ENCODE measurements around the gene PEX14.

Gene PEX14

DNA sequence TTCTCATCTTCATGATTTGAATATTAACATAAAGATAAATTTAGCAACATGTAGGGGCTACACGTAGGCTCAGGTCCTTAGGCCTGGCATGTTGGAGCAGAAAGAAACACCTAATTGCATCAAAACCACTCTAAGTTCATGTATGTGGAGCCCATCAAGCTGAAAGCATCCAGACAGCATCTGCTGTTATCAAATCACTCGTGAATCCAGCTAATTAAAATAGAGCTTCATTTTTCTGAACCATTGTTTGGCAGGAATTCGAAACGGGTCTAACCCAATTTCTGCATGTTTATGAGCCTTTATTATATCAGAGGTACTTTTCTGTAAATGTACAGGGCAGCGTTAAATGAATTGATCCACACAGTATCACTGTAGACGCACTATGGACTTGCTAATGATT lies 45.7 kb downstream of the PEX14 start:
- no peak overlapping the region for H2AFZ ChIP-seq (ENCODE audit: low read length)
- H3K4me3 ChIP-seq (ENCODE audit: low read depth, low read length, poor library complexity, severe bottlenecking), result no peak overlapping the region
- TF ChIP-seq EZH2 (IDR thresholded peaks at IDR 0.05; ENCODE audit: borderline replicate concordance, low read length), result no peak
- TF ChIP-seq, protein P1, sequence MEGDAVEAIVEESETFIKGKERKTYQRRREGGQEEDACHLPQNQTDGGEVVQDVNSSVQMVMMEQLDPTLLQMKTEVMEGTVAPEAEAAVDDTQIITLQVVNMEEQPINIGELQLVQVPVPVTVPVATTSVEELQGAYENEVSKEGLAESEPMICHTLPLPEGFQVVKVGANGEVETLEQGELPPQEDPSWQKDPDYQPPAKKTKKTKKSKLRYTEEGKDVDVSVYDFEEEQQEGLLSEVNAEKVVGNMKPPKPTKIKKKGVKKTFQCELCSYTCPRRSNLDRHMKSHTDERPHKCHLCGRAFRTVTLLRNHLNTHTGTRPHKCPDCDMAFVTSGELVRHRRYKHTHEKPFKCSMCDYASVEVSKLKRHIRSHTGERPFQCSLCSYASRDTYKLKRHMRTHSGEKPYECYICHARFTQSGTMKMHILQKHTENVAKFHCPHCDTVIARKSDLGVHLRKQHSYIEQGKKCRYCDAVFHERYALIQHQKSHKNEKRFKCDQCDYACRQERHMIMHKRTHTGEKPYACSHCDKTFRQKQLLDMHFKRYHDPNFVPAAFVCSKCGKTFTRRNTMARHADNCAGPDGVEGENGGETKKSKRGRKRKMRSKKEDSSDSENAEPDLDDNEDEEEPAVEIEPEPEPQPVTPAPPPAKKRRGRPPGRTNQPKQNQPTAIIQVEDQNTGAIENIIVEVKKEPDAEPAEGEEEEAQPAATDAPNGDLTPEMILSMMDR (IDR thresholded peaks at IDR 0.05; ENCODE audit: low read length), result no peak
- H3K79me2 ChIP-seq (ENCODE audit: insufficient read depth, low read length), result no peaks in the 10 kb centered on the region
- no peaks in the 10 kb centered on the region for H4K20me1 ChIP-seq (ENCODE audit: insufficient read depth, low read length)
- H3K9ac ChIP-seq (ENCODE audit: low read length), result no peak overlapping the region
- H3K4me2 ChIP-seq (ENCODE audit: low read length), result no peak overlapping the region
- H3K9me3 ChIP-seq (ENCODE audit: low read length), result no peaks in the 10 kb centered on the region
- H3K4me1 ChIP-seq (ENCODE audit: insufficient read depth, low read length, severe bottlenecking), result peaks cover 3% of the 10 kb centered on the region
- H3K27me3 ChIP-seq (ENCODE audit: insufficient read depth, low read length), result no peaks in the 10 kb centered on the region
- no peaks in the 10 kb centered on the region for H3K36me3 ChIP-seq (ENCODE audit: insufficient read depth, low read length)
- no peaks in the 10 kb centered on the region for H3F3A ChIP-seq (ENCODE audit: insufficient read depth, low read length)
- no peak overlapping the region for H3K27ac ChIP-seq (ENCODE audit: low read depth, low read length, poor library complexity, severe bottlenecking)
- no peaks in the 10 kb centered on the region for H3K9me2 ChIP-seq (ENCODE audit: low read depth, low read length)

DNA sequence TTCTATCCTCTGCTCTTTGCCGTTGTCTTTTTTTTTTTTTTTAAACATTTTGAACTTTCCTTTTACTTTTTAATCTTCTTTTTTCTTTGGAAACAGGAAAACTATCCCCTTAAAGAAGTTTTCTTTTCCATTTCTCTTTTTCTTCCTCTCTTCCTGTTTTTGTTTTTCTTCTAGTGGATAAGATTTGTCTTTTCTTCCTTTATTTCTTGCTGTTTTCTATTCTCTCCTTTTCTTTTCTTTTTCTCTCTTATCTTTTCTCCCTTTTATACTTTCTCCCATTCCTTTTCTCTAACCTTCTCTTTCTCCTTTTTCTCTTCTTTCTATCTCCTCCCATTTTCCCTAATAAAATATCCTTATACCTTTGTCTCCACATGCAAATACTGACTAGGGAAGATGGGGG lies 46.2 kb downstream of the PEX14 start:
- no peaks in the 10 kb centered on the region for H3K27me3 ChIP-seq (ENCODE audit: insufficient read depth, low read length)
- H3K4me1 ChIP-seq (ENCODE audit: insufficient read depth, low read length, severe bottlenecking), result no peaks in the 10 kb centered on the region
- H3K79me2 ChIP-seq (ENCODE audit: insufficient read depth, low read length), result no peaks in the 10 kb centered on the region

DNA sequence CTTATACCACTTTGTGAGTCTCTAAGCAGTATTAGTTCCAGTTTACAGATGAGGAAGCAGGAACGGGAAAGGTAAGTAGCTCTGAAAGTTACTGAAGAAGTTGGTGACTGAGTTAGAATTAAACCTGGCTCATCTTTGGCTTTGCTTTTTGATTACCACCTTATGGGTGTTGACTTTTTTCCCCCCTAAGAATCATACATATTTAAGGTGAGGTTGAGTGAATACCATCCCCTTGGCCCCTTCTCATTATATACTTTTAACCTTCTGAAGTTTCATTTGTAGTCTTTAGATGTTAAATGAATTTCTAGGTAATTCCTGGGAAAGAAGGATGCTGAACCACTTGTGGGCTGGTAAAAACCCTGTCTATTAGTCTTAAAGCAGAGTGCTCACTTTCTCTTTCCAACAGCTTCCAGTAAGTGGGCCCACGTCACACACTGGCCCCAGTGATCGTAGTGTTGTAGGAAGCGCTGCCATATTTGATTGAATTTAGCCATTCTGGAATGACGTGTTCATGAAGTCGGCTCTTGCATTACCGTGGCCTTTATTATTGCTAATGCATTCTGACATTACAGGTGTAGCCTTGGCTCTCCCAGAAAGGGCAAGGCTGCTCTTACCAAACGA lies 46.9 kb downstream of the PEX14 start:
- H3K27ac ChIP-seq (ENCODE audit: low read depth, low read length, poor library complexity, severe bottlenecking), result no peak overlapping the region
- no peaks in the 10 kb centered on the region for H3K9me2 ChIP-seq (ENCODE audit: low read depth, low read length)
- no peak for TF ChIP-seq EZH2 (IDR thresholded peaks at IDR 0.05; ENCODE audit: borderline replicate concordance, low read length)
- TF ChIP-seq, protein P1 (IDR thresholded peaks at IDR 0.05; ENCODE audit: low read length), result no peak
- no peak overlapping the region for H3K9ac ChIP-seq (ENCODE audit: low read length)
- H3K36me3 ChIP-seq (ENCODE audit: insufficient read depth, low read length), result no peaks in the 10 kb centered on the region
- no peaks in the 10 kb centered on the region for H3F3A ChIP-seq (ENCODE audit: insufficient read depth, low read length)
- no peaks in the 10 kb centered on the region for H3K79me2 ChIP-seq (ENCODE audit: insufficient read depth, low read length)
- no peaks in the 10 kb centered on the region for H3K4me1 ChIP-seq (ENCODE audit: insufficient read depth, low read length, severe bottlenecking)
- H3K27me3 ChIP-seq (ENCODE audit: insufficient read depth, low read length), result no peaks in the 10 kb centered on the region
- H3K4me3 ChIP-seq (ENCODE audit: low read depth, low read length, poor library complexity, severe bottlenecking), result no peak overlapping the region
- H4K20me1 ChIP-seq (ENCODE audit: insufficient read depth, low read length), result no peaks in the 10 kb centered on the region
- no peak overlapping the region for H2AFZ ChIP-seq (ENCODE audit: low read length)
- H3K9me3 ChIP-seq (ENCODE audit: low read length), result no peaks in the 10 kb centered on the region
- no peak overlapping the region for H3K4me2 ChIP-seq (ENCODE audit: low read length)

More for the DNA sequence above, 46.2 kb downstream of the PEX14 start:
- no peak overlapping the region for H3K4me3 ChIP-seq (ENCODE audit: low read depth, low read length, poor library complexity, severe bottlenecking)
- H3K4me2 ChIP-seq (ENCODE audit: low read length), result no peak overlapping the region
- H2AFZ ChIP-seq (ENCODE audit: low read length), result no peak overlapping the region
- H3K9me2 ChIP-seq (ENCODE audit: low read depth, low read length), result no peaks in the 10 kb centered on the region
- no peak for TF ChIP-seq EZH2 (IDR thresholded peaks at IDR 0.05; ENCODE audit: borderline replicate concordance, low read length)
- TF ChIP-seq, protein P1 (IDR thresholded peaks at IDR 0.05; ENCODE audit: low read length), result no peak
- no peaks in the 10 kb centered on the region for H3K9me3 ChIP-seq (ENCODE audit: low read length)
- no peak overlapping the region for H3K9ac ChIP-seq (ENCODE audit: low read length)
- H3F3A ChIP-seq (ENCODE audit: insufficient read depth, low read length), result no peaks in the 10 kb centered on the region
- no peaks in the 10 kb centered on the region for H4K20me1 ChIP-seq (ENCODE audit: insufficient read depth, low read length)
- H3K27ac ChIP-seq (ENCODE audit: low read depth, low read length, poor library complexity, severe bottlenecking), result no peak overlapping the region
- no peaks in the 10 kb centered on the region for H3K36me3 ChIP-seq (ENCODE audit: insufficient read depth, low read length)
